H1 (cell line): ENCODE measurements around the gene SMS. TPM values are rescaled to one million over a fixed set of nuclear protein-coding genes. Genes with fewer than 3 reads are reported as not detected.

Experiments
- HDAC6 ChIP-seq: IDR thresholded peaks from one replicate; pipeline ENCODE4 v1.7.1; 2012; ENCODE audit warnings: low read depth, mild to moderate bottlenecking, inconsistent platforms, low read length, moderate library complexity
- NANOG ChIP-seq: IDR thresholded peaks from 2 replicates; pipeline ENCODE4 v1.6.1; 2011; ENCODE audit warnings: low read length, low read depth, mild to moderate bottlenecking, inconsistent platforms; ENCODE audit not compliant: insufficient read depth, poor library complexity, severe bottlenecking
- ZNF274 ChIP-seq: IDR thresholded peaks from 2 replicates; pipeline ENCODE4 v1.7.0; 2012; ENCODE audit warnings: low read length, borderline replicate concordance; ENCODE audit errors: extremely low read depth
- polyA plus RNA-seq, 7 experiments: library from polyadenylated mRNA; depleted of rRNA in 3 of 7; stranded (reverse) in 5 of 7; unstranded in 2 of 7; fragments of >200 nt in 5 of 7; fragments of 200-250 nt in 2 of 7; gene quantifications; 1 replicate in 5 of 7; 2 replicates in 1 of 7; 4 replicates in 1 of 7; pipeline versions ENCODE4 v1.2.1 to v1.2.3, GENCODE V29; 2011 to 2013; ENCODE audit warnings: missing spikeins in 2 of 7, mixed read lengths in 2 of 7
- total RNA-seq: library from RNA; stranded (reverse); fragmentation: NEBNext Ultra II Directional; extraction: Animal tissue kit (Norgen Biotek cat#: 25700); gene quantifications from 2 replicates; pipeline ENCODE4 v1.2.1, GENCODE V29; 2021

Gene SMS
- total and polyA plus RNA-seq, 2 of the 8 experiments (the other 6 are each of a cell fraction or from before 2014, with no cell fraction given) = 66.3 to 256 TPM

DNA sequence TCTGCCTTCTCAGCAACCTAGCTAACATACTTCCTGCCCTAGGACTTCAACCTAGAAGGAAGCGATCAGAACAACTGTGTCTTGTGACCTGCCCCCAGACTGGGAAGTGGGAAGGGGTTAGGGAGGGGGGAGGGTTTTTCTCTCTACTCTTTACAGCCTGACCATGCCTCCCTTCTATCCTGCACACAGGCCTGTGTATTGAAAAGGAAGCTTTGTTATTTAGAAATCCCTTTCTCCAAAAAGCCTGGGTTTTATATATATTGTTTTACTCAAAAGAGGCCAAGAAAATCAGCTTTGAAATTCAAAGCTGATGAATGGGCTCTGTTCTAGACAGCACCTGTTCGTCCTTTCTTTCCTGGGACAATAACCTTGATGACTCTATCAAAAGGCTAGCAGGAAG lies 35.2 kb upstream of the SMS start (continued):
- TF ChIP-seq ZNF274 = no peak
- TF ChIP-seq NANOG = no peak
- no peak for TF ChIP-seq HDAC6
